ENCODE measurements around the gene RBM15B.
"Not testable (repeated sequence)": the region's sequence is repeated elsewhere in the genome, so short reads cannot be mapped to it uniquely, and the experiment has no call there.

Gene RBM15B

DNA sequence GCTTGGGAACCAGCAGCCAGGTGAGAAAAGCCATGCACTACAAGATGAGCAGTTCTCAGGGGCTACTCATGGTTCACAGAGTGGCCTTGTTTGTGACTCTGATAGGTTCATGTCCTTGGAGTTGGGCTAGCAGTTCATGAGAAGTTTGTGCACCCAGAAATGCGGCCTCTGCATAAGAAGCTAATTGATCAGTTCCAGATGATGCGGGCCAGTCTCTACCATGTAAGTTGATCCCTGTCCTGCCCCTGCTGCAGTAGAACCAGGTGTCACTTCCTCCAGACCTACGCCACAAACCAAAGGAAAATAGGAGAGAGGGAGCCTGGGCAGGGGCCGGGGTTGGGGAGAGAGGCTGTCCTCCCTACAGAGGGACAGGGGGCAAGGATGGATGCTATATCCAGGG, 33.2 kb upstream of the RBM15B start:
- no peak for TF ChIP-seq CTCF (IDR thresholded peaks at IDR 0.05; ENCODE audit: poor library complexity, severe bottlenecking)
- no peak for ATAC-seq (ENCODE audit: low read depth)
- Histone ChIP-seq H3K9me3 (ENCODE audit: severe bottlenecking) (no peaks in the 10 kb centered on the region), H3K27me3 (ENCODE audit: insufficient read depth, poor library complexity, severe bottlenecking) (no peaks in the 10 kb centered on the region), H3K27ac (ENCODE audit: poor library complexity, severe bottlenecking) (no peak overlapping the region), H3K4me3 (ENCODE audit: severe bottlenecking) (no peak overlapping the region), H3K4me1 (ENCODE audit: insufficient read depth, poor library complexity, severe bottlenecking) (peaks cover 6% of the 10 kb centered on the region), H3K36me3 (ENCODE audit: low read depth) (no peaks in the 10 kb centered on the region)
- DNase-seq (ENCODE audit: low spot score), result no peak

- no peaks in the 10 kb centered on the region for H3K27me3 ChIP-seq (ENCODE audit: insufficient read depth, poor library complexity, severe bottlenecking)
- no peak overlapping the region for H3K4me3 ChIP-seq (ENCODE audit: severe bottlenecking)
- no peak for ATAC-seq (ENCODE audit: low read depth)
- H3K4me1 ChIP-seq (ENCODE audit: insufficient read depth, poor library complexity, severe bottlenecking), result peaks cover 6% of the 10 kb centered on the region
- DNase-seq (ENCODE audit: low spot score), result no peak
- H3K27ac ChIP-seq (ENCODE audit: poor library complexity, severe bottlenecking), result no peak overlapping the region
- no peaks in the 10 kb centered on the region for H3K36me3 ChIP-seq (ENCODE audit: low read depth)
- TF ChIP-seq CTCF (IDR thresholded peaks at IDR 0.05; ENCODE audit: poor library complexity, severe bottlenecking), result no peak
- no peaks in the 10 kb centered on the region for H3K9me3 ChIP-seq (ENCODE audit: severe bottlenecking)
Measured at GRCh38 chr3:51358981-51359380, 32.1 kb upstream of the RBM15B start.

DNA sequence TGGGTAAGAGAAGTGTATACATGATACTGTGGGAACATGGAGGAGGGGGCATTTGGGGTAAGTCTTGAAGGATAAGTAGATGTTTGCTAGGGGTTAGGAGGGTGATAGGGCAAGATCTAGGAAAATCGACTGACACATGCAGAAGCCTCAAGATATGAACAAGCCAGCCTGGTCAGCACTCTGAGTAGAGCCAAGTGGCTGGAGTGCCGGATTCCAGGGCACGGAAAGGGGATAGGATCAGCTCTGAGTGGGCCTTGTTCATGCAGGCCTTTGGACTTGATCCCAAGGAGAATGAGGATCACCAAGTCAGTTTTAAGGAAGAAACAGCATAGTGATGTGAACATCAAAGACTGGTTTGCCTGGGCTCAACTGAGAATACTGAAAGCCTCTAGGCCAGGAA, 30.3 kb upstream of the RBM15B start:
- no peak overlapping the region for H3K27ac ChIP-seq (ENCODE audit: poor library complexity, severe bottlenecking)
- no peak for DNase-seq (ENCODE audit: low spot score)

GRCh38 chr3:51361746-51362145, 29.3 kb upstream of the RBM15B start:
- Histone ChIP-seq H3K27ac (ENCODE audit: poor library complexity, severe bottlenecking) (no peak overlapping the region), H3K4me3 (ENCODE audit: severe bottlenecking) (no peak overlapping the region), H3K9me3 (ENCODE audit: severe bottlenecking) (no peaks in the 10 kb centered on the region), H3K27me3 (ENCODE audit: insufficient read depth, poor library complexity, severe bottlenecking) (no peaks in the 10 kb centered on the region), H3K4me1 (ENCODE audit: insufficient read depth, poor library complexity, severe bottlenecking) (no peaks in the 10 kb centered on the region), H3K36me3 (ENCODE audit: low read depth) (no peaks in the 10 kb centered on the region)
- DNase-seq (ENCODE audit: low spot score) (no peak), ATAC-seq (ENCODE audit: low read depth) (no peak)
- TF ChIP-seq CTCF (IDR thresholded peaks at IDR 0.05; ENCODE audit: poor library complexity, severe bottlenecking), result no peak

More for the DNA sequence above, 30.3 kb upstream of the RBM15B start:
- no peak for ATAC-seq (ENCODE audit: low read depth)
- H3K36me3 ChIP-seq (ENCODE audit: low read depth), result no peaks in the 10 kb centered on the region
- H3K4me1 ChIP-seq (ENCODE audit: insufficient read depth, poor library complexity, severe bottlenecking), result peaks cover 5% of the 10 kb centered on the region
- H3K27me3 ChIP-seq (ENCODE audit: insufficient read depth, poor library complexity, severe bottlenecking), result no peaks in the 10 kb centered on the region
- no peak for TF ChIP-seq CTCF (IDR thresholded peaks at IDR 0.05; ENCODE audit: poor library complexity, severe bottlenecking)
- H3K4me3 ChIP-seq (ENCODE audit: severe bottlenecking), result no peak overlapping the region
- H3K9me3 ChIP-seq (ENCODE audit: severe bottlenecking), result no peaks in the 10 kb centered on the region

- Histone ChIP-seq H3K9me3 (ENCODE audit: severe bottlenecking) (no peaks in the 10 kb centered on the region), H3K27ac (ENCODE audit: poor library complexity, severe bottlenecking) (no peak overlapping the region), H3K36me3 (ENCODE audit: low read depth) (no peaks in the 10 kb centered on the region), H3K4me1 (ENCODE audit: insufficient read depth, poor library complexity, severe bottlenecking) (no peaks in the 10 kb centered on the region), H3K4me3 (ENCODE audit: severe bottlenecking) (no peak overlapping the region), H3K27me3 (ENCODE audit: insufficient read depth, poor library complexity, severe bottlenecking) (no peaks in the 10 kb centered on the region)
- ATAC-seq (ENCODE audit: low read depth), result no peak
- no peak for DNase-seq (ENCODE audit: low spot score)
- no peak for TF ChIP-seq CTCF (IDR thresholded peaks at IDR 0.05; ENCODE audit: poor library complexity, severe bottlenecking)
Measured at GRCh38 chr3:51362476-51362875, 28.6 kb upstream of the RBM15B start.

DNA sequence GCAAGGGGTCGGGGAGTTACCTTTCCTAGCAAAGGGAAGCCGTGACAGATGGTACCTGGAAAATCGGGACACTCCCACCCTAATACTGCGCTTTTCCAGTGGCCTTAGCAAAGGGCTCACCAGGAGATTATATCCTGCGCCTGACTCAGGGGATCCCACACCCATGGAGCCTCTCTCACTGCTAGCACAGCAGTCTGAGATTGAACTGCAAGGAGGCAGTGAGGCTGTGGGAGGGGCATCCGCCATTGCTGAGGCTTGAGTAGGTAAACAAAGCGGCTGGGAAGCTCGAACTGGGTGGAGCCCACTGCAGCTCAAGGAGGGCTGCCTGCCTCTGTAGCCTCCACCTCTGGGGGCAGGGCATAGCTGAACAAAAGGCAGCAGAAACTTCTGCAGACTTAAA, 22.8 kb upstream of the RBM15B start:
- not testable (repeated sequence) for H3K4me3 ChIP-seq (ENCODE audit: severe bottlenecking); H3K4me1 ChIP-seq (ENCODE audit: insufficient read depth, poor library complexity, severe bottlenecking); H3K27me3 ChIP-seq (ENCODE audit: insufficient read depth, poor library complexity, severe bottlenecking); H3K27ac ChIP-seq (ENCODE audit: poor library complexity, severe bottlenecking); ATAC-seq (ENCODE audit: low read depth); H3K36me3 ChIP-seq (ENCODE audit: low read depth); H3K9me3 ChIP-seq (ENCODE audit: severe bottlenecking)
- peak; percentile 15 for DNase-seq (ENCODE audit: low spot score)

All from RWPE2 (cell line).